HL-60/S4 (cell line): ENCODE results near the gene EFS.

Experiments used
- in situ Hi-C: fragments of 300-500 bp; cut with MboI; formaldehyde crosslinking; loops from 2 replicates; pipeline ENCODE4 v1.14.3; 2022; ENCODE audit warnings: low sequenced_read_pairs

Gene EFS

DNA sequence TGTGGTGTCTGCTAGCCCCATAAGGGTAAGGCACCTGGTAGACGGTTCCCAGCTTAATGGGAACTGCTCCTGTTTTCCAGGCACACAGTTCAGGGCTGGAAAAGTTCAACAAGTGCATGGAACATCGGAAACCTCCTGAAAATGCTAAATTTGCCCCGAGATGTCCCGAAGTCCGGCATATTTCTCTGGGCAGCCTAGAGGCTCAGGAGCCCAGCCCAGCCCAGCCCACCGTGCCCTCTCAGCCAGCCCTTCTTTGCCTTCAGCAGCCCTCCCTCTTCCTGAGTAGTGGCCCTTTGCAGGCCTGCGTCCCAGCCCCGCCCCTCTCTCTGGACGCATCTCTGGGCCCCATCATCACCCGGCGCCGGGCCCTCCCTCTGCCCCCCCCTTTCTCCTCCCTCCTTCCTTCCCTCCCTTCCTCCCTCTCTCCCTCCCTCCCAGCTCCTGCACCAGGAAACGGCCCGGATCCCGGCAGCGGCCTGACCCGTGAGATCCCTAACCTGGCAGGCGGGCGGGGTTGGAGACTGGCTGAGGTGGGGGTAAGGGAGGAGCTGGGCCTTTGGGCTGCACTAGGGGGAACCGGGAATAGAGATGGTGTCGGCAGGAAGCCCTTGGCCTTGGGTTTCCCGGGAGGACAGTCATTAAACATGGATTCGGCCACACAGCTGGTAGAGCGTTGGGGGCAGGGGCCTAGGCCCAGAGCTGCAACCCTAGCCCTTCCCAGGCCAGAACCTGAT is 58.4 kb downstream of the EFS start, which contains the start of gene BCL2L2:
BCL2L2 (plus strand) TSS at position 422 of the 734 bp plus-strand sequence. CDS start 935 bp downstream, outside the sequence.
- in situ Hi-C loops, result no loop called here
